Tibial nerve (tissue), 4 donors: ENCODE measurements around the gene PCED1B.

Experiments used
- CTCF ChIP-seq, 5 experiments: fragments of 200-600 bp in 3 of 5; fragments of 450-650 bp in 2 of 5; sonication (generic) in 3 of 5; IDR thresholded peaks; one replicate each; pipeline ENCODE4 v1.5.1; 2016 to 2019; ENCODE audit warnings: antibody characterized with exemption in 5 of 5, mild to moderate bottlenecking in 3 of 5, moderate library complexity in 2 of 5
- EP300 ChIP-seq, 2 donors: sonication (generic); formaldehyde crosslinking; IDR thresholded peaks; one replicate each; pipeline ENCODE4 v1.6.1; 2017; ENCODE audit warnings: antibody characterized with exemption in 2 of 2, mild to moderate bottlenecking in 1 of 2
- POLR2A ChIP-seq, 2 donors: fragments of 450-650 bp; IDR thresholded peaks; one replicate each; pipeline ENCODE4 v1.6.1; 2017; ENCODE audit warnings: antibody characterized with exemption in 2 of 2, mild to moderate bottlenecking in 2 of 2, moderate library complexity in 2 of 2

- TF ChIP-seq CTCF (IDR thresholded peaks at IDR 0.05) (no peak), POLR2A (IDR thresholded peaks at IDR 0.05) (no peak), EP300 (IDR thresholded peaks at IDR 0.05) (no peak)
Measured at GRCh38 chr12:47075192-47076084, 4.0 kb upstream of the PCED1B start.
